GM23338 (cell line): ENCODE measurements around the gene GPRIN2. TPM values are rescaled to one million over a fixed set of nuclear protein-coding genes. Genes with fewer than 3 reads are reported as not detected.
A peak's percentile ranks its signal among the peaks of the same experiment; 100 is the strongest.

Source experiments
- ATAC-seq: fragments of 200-7000 bp; cut with Tn5 transposase; 3 replicates; pipeline ENCODE4 v1.9.1; 2020
- DNase-seq: peaks from one replicate; pipeline ENCODE4 v3.0.0-alpha.2; 2015; ENCODE audit warnings: low spot score
- H2AFZ ChIP-seq: fragments of 200-600 bp; sonication (generic); 2 replicates; pipeline ENCODE4 v1.8.0; 2016; ENCODE audit warnings: antibody characterized with exemption, mild to moderate bottlenecking, moderate library complexity
- H3F3A ChIP-seq: fragments of 200-600 bp; sonication (generic); replicated peaks from 2 replicates; pipeline ENCODE4 v1.8.0; 2017; ENCODE audit warnings: antibody characterized with exemption, mixed run types, low read depth
- H3K27ac ChIP-seq: fragments of 200-600 bp; sonication (generic); 2 replicates; pipeline ENCODE4 v1.6.1; 2016; ENCODE audit warnings: low read depth
- H3K27me3 ChIP-seq: fragments of 200-600 bp; sonication (generic); 2 replicates; pipeline ENCODE4 v1.8.0; 2016; ENCODE audit warnings: mild to moderate bottlenecking, mixed run types, moderate library complexity; ENCODE audit not compliant: insufficient read depth
- H3K36me3 ChIP-seq: fragments of 200-600 bp; sonication (generic); 2 replicates; pipeline ENCODE4 v1.8.0; 2016; ENCODE audit warnings: mild to moderate bottlenecking; ENCODE audit not compliant: insufficient read depth
- H3K4me1 ChIP-seq: fragments of 200-600 bp; sonication (generic); 2 replicates; pipeline ENCODE4 v1.8.0; 2016; ENCODE audit warnings: mild to moderate bottlenecking, moderate library complexity; ENCODE audit not compliant: insufficient read depth
- H3K4me2 ChIP-seq: fragments of 200-600 bp; sonication (generic); 2 replicates; pipeline ENCODE4 v1.7.1; 2017; ENCODE audit warnings: mixed run types
- H3K4me3 ChIP-seq: fragments of 200-600 bp; sonication (generic); 2 replicates; pipeline ENCODE4 v1.6.1; 2016; ENCODE audit warnings: mixed run types
- H3K79me2 ChIP-seq: fragments of 200-600 bp; sonication (generic); replicated peaks from 2 replicates; pipeline ENCODE4 v1.8.0; 2017; ENCODE audit warnings: mild to moderate bottlenecking; ENCODE audit not compliant: insufficient read depth
- H3K9me2 ChIP-seq: fragments of 200-600 bp; sonication (generic); 2 replicates; pipeline ENCODE4 v1.8.0; 2017; ENCODE audit not compliant: insufficient read depth
- H4K20me1 ChIP-seq: fragments of 200-600 bp; sonication (generic); replicated peaks from 2 replicates; pipeline ENCODE4 v1.8.0; 2017; ENCODE audit warnings: mild to moderate bottlenecking; ENCODE audit not compliant: insufficient read depth
- H3K27ac Mint-ChIP-seq: 2 replicates; pipeline ENCODE4 v1.8.0; 2020; ENCODE audit warnings: inconsistent platforms, mild to moderate bottlenecking, moderate library complexity, mixed read lengths
- H3K27me3 Mint-ChIP-seq: 3 replicates; pipeline ENCODE4 v1.8.0; 2022; ENCODE audit warnings: low read depth, mild to moderate bottlenecking, moderate library complexity, mixed read lengths, inconsistent platforms; ENCODE audit not compliant: insufficient read depth, poor library complexity
- H3K36me3 Mint-ChIP-seq: 3 replicates; pipeline ENCODE4 v1.8.0; 2021; ENCODE audit warnings: low read depth, mild to moderate bottlenecking, inconsistent platforms, moderate library complexity, mixed read lengths
- H3K4me1 Mint-ChIP-seq: 3 replicates; pipeline ENCODE4 v1.8.0; 2020; ENCODE audit warnings: mild to moderate bottlenecking, inconsistent platforms, mixed read lengths
- H3K4me3 Mint-ChIP-seq: 3 replicates; pipeline ENCODE4 v1.8.0; 2021; ENCODE audit warnings: moderate library complexity, mild to moderate bottlenecking, inconsistent platforms, mixed read lengths
- H3K9me3 Mint-ChIP-seq: 3 replicates; pipeline ENCODE4 v1.8.0; 2020; ENCODE audit warnings: moderate library complexity, mild to moderate bottlenecking, inconsistent platforms, mixed read lengths
- CREB1 ChIP-seq: fragments of 250-450 bp; sonication (Bioruptor Pico); IDR thresholded peaks from 2 replicates; pipeline ENCODE4 v1.5.0; 2020; ENCODE audit warnings: low read depth, mild to moderate bottlenecking, moderate library complexity
- ETS1 ChIP-seq: IDR thresholded peaks from 2 replicates; pipeline ENCODE4 v1.6.1; 2016; ENCODE audit warnings: antibody characterized with exemption
- JUNB ChIP-seq: IDR thresholded peaks from one replicate; pipeline ENCODE4 v1.6.1; 2016; ENCODE audit warnings: antibody characterized with exemption; ENCODE audit not compliant: unreplicated experiment
- REST ChIP-seq: IDR thresholded peaks from one replicate; pipeline ENCODE4 v1.6.1; 2018; ENCODE audit warnings: antibody characterized with exemption; ENCODE audit not compliant: unreplicated experiment
- STAT1 ChIP-seq: IDR thresholded peaks from one replicate; pipeline ENCODE4 v1.6.1; 2016; ENCODE audit warnings: antibody characterized with exemption; ENCODE audit not compliant: unreplicated experiment
- ZNF114 ChIP-seq: fragments of 250-450 bp; sonication (Bioruptor Pico); IDR thresholded peaks from 2 replicates; pipeline ENCODE4 v1.5.0; 2020; ENCODE audit warnings: mild to moderate bottlenecking, moderate library complexity
- ZNF331 ChIP-seq: fragments of 250-450 bp; sonication (Bioruptor Pico); IDR thresholded peaks from 2 replicates; pipeline ENCODE4 v1.5.0; 2020; ENCODE audit warnings: low read depth, mild to moderate bottlenecking, moderate library complexity
- ZNF462 ChIP-seq: fragments of 250-450 bp; sonication (Bioruptor Pico); IDR thresholded peaks from 2 replicates; pipeline ENCODE4 v1.5.0; 2020; ENCODE audit warnings: mild to moderate bottlenecking, moderate library complexity
- polyA plus RNA-seq: library from polyadenylated mRNA; unstranded; fragments of >200 nt; fragmentation: Nextera tagmentation; extraction: Ambion mirVana; gene quantifications from 2 replicates; pipeline ENCODE4 v1.2.1, GENCODE V29; 2016
- total RNA-seq: library from RNA; depleted of rRNA; stranded (reverse); fragments of >200 nt; shearing (Covaris generic); gene quantifications from 2 replicates; pipeline ENCODE4 v1.2.3, GENCODE V29; 2014

Gene GPRIN2
- total and polyA plus RNA-seq, 2 experiments from 2014 or later = 2.9 to 28.5 TPM

GRCh38 chr10:46537309-46537708 lies 19.1 kb downstream of the GPRIN2 start:
- Mint-ChIP-seq H3K36me3 (no peaks in the 10 kb centered on the region; the same call in 2 of the 3 replicates), H3K4me1 (peaks cover 20% of the 10 kb centered on the region), H3K4me3 (no peak overlapping the region), H3K27ac (no peak overlapping the region), H3K27me3 (peaks cover 22% of the 10 kb centered on the region), H3K9me3 (no peaks in the 10 kb centered on the region)
- DNase-seq (peak; percentile 65), ATAC-seq (peak; percentile 13)
- peak overlapping the region; percentile 70; the same call in 1 of the 2 replicates for H2AFZ ChIP-seq
- no peaks in the 10 kb centered on the region for H3K79me2 ChIP-seq
- H3K4me1 ChIP-seq = peaks cover 13% of the 10 kb centered on the region
- H3F3A ChIP-seq = 0 out of 2 replicates have a peak, but pooled peaks cover 2% of the 10 kb centered on the region
- H3K9me2 ChIP-seq = peaks cover 6% of the 10 kb centered on the region; the same call in 1 of the 2 replicates
- TF ChIP-seq ZNF462 (CRISPR knock-in tag) (no peak), JUNB (no peak), ETS1 (no peak), STAT1 (no peak), CREB1 (CRISPR knock-in tag) (no peak), ZNF331 (no peak), ZNF114 (CRISPR knock-in tag) (no peak), REST (no peak)
- no peaks in the 10 kb centered on the region for H3K36me3 ChIP-seq
- 0 out of 2 replicates have a peak overlapping the region, but pooled peaks have one; percentile 8 for H3K4me2 ChIP-seq
- no peak overlapping the region for H3K27ac ChIP-seq
- no peaks in the 10 kb centered on the region; the same call in 1 of the 2 replicates for H3K27me3 ChIP-seq
- no peak overlapping the region for H3K4me3 ChIP-seq
- peaks cover 3% of the 10 kb centered on the region for H4K20me1 ChIP-seq
